CD4-positive, alpha-beta T cell treated with Interleukin-12 subunit alpha and Interleukin-12 subunit beta, for 1 hour (primary cell): ENCODE results near the gene PINLYP.
A peak's percentile ranks its signal among the peaks of the same experiment; 100 is the strongest.
"Not testable (repeated sequence)": the region's sequence is repeated elsewhere in the genome, so short reads cannot be mapped to it uniquely, and the experiment has no call there.

ENCODE experiments used
- DNase-seq: peaks from one replicate; pipeline ENCODE4 v3.0.0-alpha.2; 2020

The PINLYP gene

DNA sequence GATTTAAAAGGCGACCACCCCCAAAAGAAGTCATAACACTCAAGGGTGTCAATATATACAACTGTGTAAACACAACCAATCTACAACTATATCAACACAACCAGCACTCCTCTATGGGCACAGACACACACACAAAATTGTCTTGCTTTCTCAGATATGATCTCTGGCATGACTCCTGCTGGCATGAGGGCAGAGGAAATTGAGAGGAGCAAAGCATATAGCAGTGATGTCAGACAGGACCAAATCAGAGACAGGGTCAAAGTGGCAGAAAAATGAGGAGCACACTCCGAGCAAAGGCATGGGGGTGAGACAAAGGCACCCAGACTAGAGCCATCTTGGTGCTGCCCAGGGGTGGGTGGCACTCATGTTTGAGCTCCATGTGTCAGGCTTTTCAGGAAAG is 10.7 kb downstream of the PINLYP start:
- DNase-seq = no peak

DNA sequence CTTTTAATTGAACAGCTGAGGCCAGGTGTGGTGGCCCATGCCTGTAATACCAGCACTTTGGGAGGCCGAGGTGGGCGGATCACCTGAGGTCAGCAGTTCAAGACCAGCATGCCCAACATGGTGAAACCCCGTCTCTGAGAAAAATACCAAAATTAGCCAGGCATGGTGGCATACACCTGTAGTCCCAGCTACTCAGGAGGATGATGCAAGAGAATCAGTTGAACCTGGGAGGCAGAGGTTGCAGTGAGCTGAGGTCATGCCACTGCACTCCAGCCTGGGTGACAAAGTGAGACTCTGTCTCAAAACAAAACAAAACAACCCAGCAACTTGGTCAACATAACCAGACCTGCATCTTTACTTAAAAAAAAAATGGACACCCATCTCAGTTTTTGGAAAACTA is 11.4 kb downstream of the PINLYP start:
- DNase-seq = not testable (repeated sequence)

DNA sequence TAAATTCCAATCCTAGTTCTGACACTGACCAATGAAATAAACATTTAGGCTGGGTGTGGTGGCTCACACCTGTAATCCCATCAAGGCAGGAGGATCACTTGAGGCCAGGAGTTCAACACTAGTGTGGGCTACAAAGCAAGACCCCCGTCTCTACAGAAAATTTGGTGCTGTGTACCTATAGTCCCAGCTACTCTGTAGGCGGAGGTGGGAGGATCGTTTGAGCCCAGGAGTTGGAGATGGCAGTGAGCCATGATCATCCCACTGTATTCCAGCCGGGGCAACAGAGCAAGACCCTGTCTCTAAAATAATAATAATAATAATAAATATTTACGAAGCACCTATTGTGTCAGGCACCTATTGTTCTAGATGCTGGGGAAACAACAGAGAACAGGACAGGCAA is 13.7 kb downstream of the PINLYP start:
- DNase-seq = no peak

DNA sequence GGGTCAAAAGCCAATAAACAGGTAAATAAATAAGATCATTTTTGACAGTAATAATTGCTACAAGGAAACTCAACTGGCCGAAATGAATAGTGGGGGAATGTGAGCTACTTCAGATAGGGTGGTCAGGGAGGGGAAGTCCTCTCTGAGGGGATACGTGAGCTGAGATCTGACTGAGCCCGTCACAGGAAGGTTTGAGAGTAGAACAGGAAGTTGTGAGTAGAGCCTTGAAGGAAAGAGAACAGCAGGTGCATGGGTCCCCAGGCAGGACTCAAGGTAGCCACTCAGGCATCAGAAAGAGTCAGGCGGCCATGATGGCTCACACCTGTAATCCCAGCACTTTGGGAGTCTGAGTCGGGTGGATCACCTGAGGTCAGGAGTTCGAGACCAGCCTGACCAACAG is 14.1 kb downstream of the PINLYP start:
- no peak for DNase-seq

DNA sequence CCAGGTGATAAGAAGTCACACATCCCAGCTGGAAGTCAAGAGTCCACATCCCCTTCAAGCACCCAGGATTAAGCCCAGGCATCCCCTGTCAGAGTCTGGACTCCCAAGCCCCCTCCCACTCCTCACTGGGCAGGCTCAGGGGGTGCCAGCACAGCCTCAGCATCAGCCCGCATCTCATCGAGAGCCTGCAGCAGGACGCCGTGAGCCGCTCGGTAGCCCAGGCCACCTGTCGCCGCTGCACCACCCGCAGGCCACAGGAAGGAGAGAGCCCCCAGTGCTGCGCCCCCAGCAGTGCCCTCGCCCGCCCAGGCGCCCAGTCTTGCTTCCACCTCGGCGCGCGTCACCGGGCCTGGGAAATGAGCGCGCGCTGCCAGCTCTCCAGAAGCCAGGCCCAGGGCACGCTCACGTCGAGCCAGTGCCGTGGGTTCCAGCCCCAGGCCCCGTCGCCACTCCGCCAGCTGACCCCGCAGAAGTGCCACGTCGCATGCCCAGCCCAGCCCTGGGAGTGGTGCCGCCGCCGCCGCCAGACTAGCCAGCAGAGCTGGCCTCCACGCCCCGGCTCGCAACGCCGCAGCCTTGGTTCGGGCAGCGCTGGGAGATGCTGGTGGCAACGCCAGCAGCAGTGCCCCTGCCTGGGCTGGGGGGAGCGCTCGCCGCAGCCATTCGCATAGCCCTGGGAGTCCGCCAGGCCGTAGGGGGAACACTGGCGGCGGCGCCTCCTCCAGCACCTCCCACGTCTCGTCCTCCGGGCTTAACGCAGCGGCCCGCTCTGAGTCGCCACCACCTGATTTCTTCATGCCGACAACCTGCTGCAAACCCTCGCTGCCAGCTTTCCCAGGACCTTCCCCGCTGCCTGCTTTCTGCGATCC is 16.5 kb downstream of the PINLYP start:
- DNase-seq = no peak

DNA sequence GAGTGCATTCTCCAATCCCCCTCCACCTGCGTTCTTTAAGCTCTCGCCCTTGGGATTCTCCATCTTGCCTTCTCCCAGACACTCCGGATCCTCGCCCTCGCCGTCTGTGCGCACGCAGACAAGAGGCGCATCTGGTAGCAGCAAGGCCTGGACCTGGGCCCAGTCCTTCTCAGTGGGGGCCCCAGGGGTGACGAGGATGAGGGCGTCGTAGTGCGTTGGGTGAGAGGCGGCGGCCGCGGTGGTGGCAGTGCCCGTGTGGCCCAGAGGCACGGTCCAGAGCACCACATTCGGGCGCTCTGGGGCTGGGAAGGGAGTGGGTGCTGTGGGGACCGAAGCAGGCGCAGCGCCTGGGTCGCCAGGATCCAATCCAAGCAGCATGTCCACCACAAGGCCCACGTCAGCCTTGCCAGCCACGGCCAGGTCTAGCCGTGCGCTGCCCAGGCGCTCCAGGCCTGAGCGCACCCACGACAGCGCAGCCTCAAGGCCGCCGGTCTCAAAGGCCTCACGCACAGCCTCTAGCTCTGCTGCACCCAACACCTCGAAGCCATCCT is 17.3 kb downstream of the PINLYP start:
- DNase-seq = no peak

DNA sequence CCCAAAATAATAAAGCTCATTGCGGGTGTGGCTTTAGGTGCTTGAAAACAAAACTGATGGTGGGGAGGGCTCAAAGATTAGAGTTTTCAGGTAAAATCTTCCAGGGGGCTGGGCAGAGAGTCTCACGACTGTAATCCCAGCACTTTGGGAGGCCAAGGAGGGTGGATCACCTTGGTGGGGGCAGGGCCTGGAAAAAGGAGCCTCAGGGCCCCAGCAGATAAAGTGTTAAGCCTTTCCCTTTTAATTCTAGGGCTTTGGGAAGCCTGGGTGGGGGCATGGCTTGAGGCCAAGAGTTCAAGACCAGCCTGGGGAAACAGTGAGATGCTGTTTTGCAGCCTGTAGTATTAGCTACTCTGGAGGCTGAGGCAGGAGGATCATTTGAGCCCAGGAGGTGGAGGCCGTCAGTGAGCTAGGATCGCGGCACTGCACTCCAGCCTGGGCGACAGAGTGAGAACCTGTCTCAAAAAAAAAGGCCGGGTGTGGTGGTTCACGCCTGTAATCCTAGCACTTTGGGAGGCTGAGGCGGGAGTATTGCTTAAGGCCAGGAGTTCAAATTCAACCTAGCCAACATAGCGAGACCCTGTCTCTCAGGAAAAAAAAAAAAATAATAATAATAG is 18.6 kb downstream of the PINLYP start:
- no peak for DNase-seq

DNA sequence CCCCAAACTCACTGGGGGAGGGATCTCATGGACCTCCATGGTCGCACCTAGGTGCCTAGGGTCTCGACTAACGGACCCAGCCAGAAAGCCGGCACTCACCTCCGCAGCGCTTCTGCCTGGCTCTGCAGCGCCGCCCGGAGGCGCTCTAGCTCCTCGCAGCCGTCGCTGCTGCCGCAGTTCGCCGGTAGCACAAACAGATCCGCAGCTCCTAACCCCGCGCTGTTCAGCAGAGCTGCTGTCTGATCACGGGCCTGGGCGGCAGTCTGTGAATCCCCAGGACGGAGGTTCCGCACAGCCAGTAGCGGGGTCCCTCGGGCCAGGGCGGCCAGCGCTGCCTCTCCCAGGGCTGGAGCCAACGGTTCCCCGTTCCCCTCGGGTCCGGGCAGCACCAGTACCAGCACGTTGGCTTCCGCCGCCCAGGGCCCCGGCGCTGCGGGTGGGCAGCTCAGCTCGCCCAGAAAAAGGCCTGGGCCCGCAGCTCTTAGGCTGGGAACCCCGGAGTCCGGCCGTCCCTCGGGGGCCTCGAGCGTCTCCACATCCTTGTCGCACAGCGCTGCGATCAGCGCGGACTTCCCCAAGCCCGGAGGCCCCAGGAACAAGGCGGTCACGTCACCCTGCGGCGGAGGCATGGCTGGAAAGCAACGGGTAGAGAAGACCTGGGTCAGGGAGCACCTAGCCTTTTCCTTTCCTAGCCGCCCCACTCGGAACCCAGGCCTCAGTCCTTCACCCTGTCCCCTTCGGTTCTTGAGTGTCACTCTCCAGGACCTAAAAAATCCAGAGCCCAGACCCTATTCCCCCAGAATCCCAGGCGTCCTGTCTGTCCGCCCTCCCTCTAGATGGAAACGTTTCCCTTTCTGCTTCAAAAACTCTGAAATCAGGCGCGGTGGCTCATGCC is 19.4 kb downstream of the PINLYP start:
- DNase-seq = peak; percentile 81

DNA sequence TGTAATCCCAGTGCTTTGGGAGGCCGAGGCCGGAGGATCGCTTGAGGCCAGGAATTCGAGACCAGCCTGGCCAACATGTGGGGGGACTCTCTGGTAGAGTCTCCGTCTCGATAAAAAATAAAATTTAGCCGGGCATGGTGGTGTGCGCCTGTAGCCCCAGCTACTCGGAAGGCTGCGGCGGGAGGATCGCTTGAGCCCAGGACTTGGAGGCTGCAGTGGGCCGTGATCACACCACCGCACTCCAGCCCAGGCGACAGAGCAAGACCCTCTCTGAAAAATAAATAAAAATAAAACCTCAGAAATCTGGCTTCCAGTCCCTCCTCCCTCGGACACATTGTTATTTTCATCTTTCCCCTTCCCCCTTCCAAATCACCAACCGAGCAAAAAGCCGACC is 20.0 kb downstream of the PINLYP start:
- DNase-seq = no peak

DNA sequence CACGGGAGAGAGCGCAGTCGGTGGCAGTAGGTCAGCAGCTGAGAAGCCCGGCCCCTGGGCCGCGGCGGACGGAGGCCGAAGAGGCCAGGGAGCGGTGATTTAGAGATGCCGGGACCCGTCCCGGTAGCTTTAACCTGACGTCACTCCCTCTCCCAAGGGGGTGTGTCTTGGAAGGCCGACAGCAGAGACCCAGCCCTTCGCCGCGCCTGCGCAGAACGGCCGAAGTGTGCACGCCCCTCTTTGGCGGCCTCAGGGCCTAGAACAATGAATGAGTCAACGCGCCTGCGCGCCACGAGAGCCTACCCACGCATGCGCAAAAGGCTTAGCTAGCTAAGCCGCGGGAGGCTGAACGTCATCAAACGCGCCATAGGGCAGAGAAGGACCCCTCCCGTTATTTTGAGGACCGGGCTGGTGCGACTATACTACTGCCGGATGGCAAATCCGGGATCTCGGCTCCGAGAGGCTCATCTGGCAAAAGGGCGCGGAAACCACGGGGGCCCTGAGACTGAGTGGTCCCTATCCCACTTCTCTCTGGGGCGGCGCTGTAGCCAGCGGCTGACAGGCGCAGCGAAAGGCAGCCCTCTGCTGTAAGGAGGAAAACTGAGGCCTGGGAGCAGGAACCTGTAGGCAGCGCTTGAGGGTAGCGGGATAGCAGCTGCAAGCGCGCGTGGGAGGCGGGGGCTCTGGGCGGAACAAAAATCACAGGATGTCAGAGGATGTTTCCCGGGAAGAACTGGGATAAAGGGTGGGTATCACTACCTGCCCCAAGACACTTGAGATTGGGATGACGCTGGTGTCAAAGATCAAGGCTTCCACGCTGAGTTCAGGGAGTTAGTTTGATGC is 20.6 kb downstream of the PINLYP start, which contains the start of the genes IRGQ and ZNF576:
IRGQ (minus strand) TSS at position 136 of the 843 bp plus-strand sequence. CDS start 796 bp downstream, outside the sequence.
ZNF576 (plus strand) TSS at position 597 of the 843 bp plus-strand sequence. CDS start 514 bp downstream, outside the sequence.
- DNase-seq = peak; percentile 100

DNA sequence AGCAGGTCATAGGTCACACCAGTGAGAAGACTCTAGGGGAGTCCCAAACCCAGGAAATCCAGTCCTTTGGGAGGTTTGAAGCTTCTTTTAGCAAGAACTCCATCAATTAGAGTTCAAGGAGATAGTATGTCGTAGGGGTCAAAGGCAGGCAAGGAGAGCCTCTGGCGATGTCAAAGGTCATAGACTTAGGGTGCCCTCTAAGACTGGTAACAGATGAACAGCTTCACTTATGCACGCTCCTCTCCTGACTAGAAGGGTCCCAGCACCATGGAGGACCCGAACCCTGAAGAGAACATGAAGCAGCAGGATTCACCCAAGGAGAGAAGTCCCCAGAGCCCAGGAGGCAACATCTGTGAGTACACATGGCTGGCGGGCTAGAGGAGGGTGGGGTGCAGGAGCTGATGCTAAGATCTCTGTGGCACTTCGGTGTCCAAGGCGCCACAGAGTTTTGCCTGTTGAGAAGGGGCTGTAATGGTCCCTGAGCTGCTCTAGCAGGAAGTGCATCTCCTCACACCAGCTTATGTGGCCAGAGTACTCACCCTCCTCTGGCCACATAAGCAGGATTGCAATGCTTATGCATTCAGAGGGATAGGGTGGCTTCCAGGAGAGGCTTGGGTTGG is 21.4 kb downstream of the PINLYP start:
- DNase-seq = no peak

DNA sequence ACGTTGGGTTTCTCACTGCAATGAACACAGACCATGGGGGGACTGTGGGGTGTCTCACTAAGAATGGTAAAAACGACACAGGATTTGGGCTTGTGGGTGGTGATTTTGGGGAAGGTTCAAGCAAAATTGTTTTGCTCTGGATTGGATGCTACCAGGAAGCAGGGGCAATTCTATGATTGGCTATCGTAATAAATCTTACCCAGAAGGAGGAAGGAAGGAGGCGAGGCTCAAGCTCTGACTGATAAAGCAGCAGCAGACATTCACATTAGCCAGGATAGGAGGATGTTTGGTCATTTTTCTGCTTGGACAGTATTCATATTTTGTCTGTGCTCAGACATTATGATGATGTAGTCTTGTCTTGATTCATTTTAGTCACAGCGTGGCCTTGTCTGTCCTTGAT is 22.3 kb downstream of the PINLYP start:
- DNase-seq = no peak

DNA sequence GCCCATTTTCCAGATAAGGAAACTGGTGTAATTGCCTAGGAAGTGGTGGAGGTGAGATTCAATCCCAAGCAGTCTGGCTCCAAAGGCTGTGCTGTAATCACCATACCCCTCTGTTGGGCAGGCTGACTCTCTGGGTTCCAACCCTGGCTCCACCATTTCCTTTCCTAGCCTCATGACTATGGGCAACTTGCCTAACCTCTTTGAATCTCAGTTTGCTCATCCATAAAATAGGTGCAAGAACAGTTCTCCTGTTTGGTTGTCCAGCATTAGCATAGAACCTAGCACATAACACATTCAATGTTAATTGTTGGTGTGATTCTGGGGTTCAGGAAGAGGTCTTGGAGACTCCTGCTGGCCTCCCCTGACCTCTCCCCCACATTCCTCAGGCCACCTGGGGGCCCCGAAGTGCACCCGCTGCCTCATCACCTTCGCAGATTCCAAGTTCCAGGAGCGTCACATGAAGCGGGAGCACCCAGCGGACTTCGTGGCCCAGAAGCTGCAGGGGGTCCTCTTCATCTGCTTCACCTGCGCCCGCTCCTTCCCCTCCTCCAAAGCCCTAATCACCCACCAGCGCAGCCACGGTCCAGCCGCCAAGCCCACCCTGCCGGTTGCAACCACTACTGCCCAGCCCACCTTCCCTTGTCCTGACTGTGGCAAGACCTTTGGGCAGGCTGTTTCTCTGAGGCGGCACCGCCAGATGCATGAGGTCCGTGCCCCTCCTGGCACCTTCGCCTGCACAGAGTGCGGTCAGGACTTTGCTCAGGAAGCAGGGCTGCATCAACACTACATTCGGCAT is 23.0 kb downstream of the PINLYP start:
- DNase-seq = no peak

DNA sequence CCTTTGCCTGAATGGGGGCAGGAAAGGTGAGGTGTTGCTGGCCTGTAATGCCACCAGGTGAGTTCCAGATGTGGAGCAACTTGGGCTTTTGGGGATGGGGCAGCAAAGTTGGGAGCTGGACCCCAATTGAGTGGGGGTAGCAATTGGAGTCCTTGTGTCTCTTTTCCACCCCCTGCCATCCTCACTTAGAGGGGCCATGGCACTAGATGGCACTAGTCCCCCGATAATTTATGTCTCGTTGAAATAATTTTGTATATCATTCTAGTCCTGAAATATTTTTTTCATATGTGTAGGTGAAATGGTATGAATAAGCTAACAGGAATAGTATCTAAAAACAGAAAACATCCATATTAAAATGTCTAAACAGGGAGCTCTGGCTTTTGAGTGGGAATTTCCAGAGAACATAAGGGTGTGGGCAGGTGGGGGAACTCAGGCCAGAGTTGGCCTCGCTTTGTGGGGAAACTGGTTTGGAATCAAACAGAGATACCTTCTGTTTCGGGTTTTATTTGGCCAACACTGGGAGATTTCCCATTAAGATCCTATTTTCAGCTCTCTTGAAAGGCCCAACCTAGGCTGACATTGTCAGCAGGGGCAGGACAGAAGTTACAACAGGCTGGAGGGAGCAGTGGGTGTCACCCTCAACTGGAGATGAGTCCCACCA is 24.2 kb downstream of the PINLYP start:
- DNase-seq = no peak

DNA sequence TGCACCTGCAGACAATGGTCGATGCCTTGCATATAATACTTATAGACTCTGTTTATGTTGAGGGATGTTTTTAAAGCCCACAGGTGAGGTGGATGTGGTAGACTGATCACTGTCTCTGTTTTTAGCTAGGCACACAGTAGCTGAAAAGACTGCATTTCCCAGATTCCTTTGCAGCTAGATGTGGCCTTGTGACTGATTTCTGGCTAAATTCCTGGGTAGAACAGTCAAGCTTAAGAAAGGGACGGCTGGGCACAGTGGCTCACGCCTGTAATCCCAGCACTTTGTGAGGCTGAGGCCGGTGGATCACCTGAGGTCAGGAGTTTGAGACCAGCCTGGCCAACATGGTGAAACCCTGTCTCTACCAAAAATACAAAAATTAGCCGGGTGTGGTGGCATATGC is 24.7 kb downstream of the PINLYP start:
- not testable (repeated sequence) for DNase-seq

DNA sequence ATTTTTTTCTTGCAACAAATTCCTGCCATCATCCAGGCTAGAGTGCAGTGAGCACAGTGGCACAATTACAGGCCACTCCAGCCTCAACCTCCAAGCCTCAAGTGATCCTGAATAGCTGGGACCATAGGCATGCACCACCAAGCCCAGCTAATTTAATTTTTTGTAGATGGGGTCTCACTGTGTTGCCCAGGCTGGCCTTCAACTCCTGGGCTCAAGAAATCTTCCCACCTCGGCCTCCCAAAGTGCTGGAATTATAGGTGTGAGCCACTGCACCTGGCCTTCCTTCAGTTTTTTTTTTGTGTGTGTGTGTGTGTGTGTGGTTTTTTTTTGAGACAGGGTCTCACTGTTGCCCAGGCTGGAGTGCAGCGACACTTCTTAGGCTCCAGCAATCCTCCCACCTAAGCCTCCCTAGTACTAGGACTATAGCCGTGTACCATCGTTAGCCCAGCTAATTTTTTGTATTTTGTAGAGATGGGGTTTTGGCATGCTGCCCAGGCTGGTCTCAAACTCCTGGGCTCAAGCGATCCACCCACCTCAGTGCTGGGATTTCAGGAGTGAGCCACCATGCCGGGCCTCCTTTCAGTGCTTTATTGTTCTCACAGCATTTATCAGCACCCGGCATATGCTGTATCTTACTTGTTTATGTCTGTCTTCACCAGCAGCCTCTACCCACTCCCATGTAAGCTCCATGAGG is 30.4 kb downstream of the PINLYP start:
- DNase-seq = no peak

DNA sequence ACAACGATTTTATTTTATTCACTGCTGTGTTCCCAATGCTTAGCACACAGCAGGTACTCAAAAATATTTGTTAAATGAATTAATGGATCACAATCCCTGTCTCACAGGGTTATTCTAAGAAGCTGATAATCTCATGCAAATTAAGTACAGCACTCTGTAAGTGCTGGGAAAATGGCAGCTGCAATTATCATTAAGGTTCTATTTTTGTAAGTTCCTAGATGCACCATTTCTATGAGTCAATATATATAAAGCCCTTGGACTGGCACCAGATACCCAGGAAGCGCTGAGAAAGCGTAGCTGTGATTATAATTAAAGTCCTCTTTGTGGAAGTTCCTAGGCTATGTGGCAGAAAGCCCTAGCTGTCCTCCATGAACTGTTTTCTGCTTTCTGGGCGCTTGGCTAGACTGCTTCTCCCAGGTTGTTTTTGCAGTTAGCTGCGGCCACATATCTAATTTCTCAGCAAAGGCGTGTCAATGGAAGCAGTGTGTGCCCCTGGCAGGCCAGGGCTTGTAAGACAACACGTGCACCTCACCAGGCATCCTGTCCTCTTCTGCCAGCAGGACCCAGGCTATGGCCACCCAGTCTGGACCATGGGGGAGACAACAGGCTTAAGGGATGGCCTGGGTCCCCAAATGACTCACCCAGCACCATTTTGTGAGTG is 31.1 kb downstream of the PINLYP start:
- no peak for DNase-seq
